ENCODE results near the gene NPR2.

The NPR2 gene

GRCh38 chr9:35795695-35796094 is 4.3 kb downstream of the NPR2 start:
- no peak overlapping the region for H2AFZ ChIP-seq (ENCODE audit: low read depth, low read length)
- no peaks in the 10 kb centered on the region for H3K9me3 ChIP-seq (ENCODE audit: low read length)
- H3K36me3 ChIP-seq (ENCODE audit: insufficient read depth, low read length), result no peaks in the 10 kb centered on the region
- no peak overlapping the region for H3K4me3 ChIP-seq (ENCODE audit: low read length)
- peaks cover 9% of the 10 kb centered on the region for H3K27me3 ChIP-seq (ENCODE audit: insufficient read depth, low read length)
- H3K4me1 ChIP-seq (ENCODE audit: insufficient read depth, low read length), result no peaks in the 10 kb centered on the region

GRCh38 chr9:35797311-35798109 is 6.1 kb downstream of the NPR2 start:
- Histone ChIP-seq H3K36me3 (ENCODE audit: insufficient read depth, low read length) (no peaks in the 10 kb centered on the region), H3K9me3 (ENCODE audit: low read length) (no peaks in the 10 kb centered on the region), H3K4me1 (ENCODE audit: insufficient read depth, low read length) (no peaks in the 10 kb centered on the region), H2AFZ (ENCODE audit: low read depth, low read length) (no peak overlapping the region), H3K4me3 (ENCODE audit: low read length) (no peak overlapping the region), H3K27me3 (ENCODE audit: insufficient read depth, low read length) (peaks cover 19% of the 10 kb centered on the region)

- no peak overlapping the region for H2AFZ ChIP-seq (ENCODE audit: low read depth, low read length)
- no peak overlapping the region for H3K4me3 ChIP-seq (ENCODE audit: low read length)
- no peaks in the 10 kb centered on the region for H3K4me1 ChIP-seq (ENCODE audit: insufficient read depth, low read length)
- peaks cover 15% of the 10 kb centered on the region for H3K27me3 ChIP-seq (ENCODE audit: insufficient read depth, low read length)
- H3K9me3 ChIP-seq (ENCODE audit: low read length), result no peaks in the 10 kb centered on the region
- no peaks in the 10 kb centered on the region for H3K36me3 ChIP-seq (ENCODE audit: insufficient read depth, low read length)
Measured at GRCh38 chr9:35798658-35799374, 7.4 kb downstream of the NPR2 start.

- Histone ChIP-seq H2AFZ (ENCODE audit: low read depth, low read length) (no peak overlapping the region), H3K36me3 (ENCODE audit: insufficient read depth, low read length) (no peaks in the 10 kb centered on the region), H3K4me1 (ENCODE audit: insufficient read depth, low read length) (no peaks in the 10 kb centered on the region), H3K9me3 (ENCODE audit: low read length) (no peaks in the 10 kb centered on the region), H3K27me3 (ENCODE audit: insufficient read depth, low read length) (peaks cover 19% of the 10 kb centered on the region), H3K4me3 (ENCODE audit: low read length) (no peak overlapping the region)
Measured at GRCh38 chr9:35800530-35800929, 9.1 kb downstream of the NPR2 start.

GRCh38 chr9:35801328-35802128 is 10.1 kb downstream of the NPR2 start:
- H3K36me3 ChIP-seq (ENCODE audit: insufficient read depth, low read length), result no peaks in the 10 kb centered on the region
- H3K4me3 ChIP-seq (ENCODE audit: low read length), result no peak overlapping the region
- no peaks in the 10 kb centered on the region for H3K9me3 ChIP-seq (ENCODE audit: low read length)
- peaks cover 19% of the 10 kb centered on the region for H3K27me3 ChIP-seq (ENCODE audit: insufficient read depth, low read length)
- H3K4me1 ChIP-seq (ENCODE audit: insufficient read depth, low read length), result no peaks in the 10 kb centered on the region
- no peak overlapping the region for H2AFZ ChIP-seq (ENCODE audit: low read depth, low read length)

GRCh38 chr9:35806101-35806500 is 14.7 kb downstream of the NPR2 start:
- Histone ChIP-seq H3K4me1 (ENCODE audit: insufficient read depth, low read length) (no peaks in the 10 kb centered on the region), H3K9me3 (ENCODE audit: low read length) (no peaks in the 10 kb centered on the region), H3K27me3 (ENCODE audit: insufficient read depth, low read length) (peaks cover 12% of the 10 kb centered on the region), H2AFZ (ENCODE audit: low read depth, low read length) (no peak overlapping the region), H3K4me3 (ENCODE audit: low read length) (no peak overlapping the region), H3K36me3 (ENCODE audit: insufficient read depth, low read length) (no peaks in the 10 kb centered on the region)

GRCh38 chr9:35808433-35808832 is 17.0 kb downstream of the NPR2 start:
- Histone ChIP-seq H3K4me1 (ENCODE audit: insufficient read depth, low read length) (peaks cover 9% of the 10 kb centered on the region), H3K36me3 (ENCODE audit: insufficient read depth, low read length) (no peaks in the 10 kb centered on the region), H3K27me3 (ENCODE audit: insufficient read depth, low read length) (peaks cover 4% of the 10 kb centered on the region), H3K4me3 (ENCODE audit: low read length) (no peak overlapping the region), H2AFZ (ENCODE audit: low read depth, low read length) (no peak overlapping the region), H3K9me3 (ENCODE audit: low read length) (no peaks in the 10 kb centered on the region)

- Histone ChIP-seq H3K36me3 (ENCODE audit: insufficient read depth, low read length) (no peaks in the 10 kb centered on the region), H3K9me3 (ENCODE audit: low read length) (no peaks in the 10 kb centered on the region), H3K4me3 (ENCODE audit: low read length) (no peak overlapping the region), H3K4me1 (ENCODE audit: insufficient read depth, low read length) (peaks cover 18% of the 10 kb centered on the region), H2AFZ (ENCODE audit: low read depth, low read length) (no peak overlapping the region), H3K27me3 (ENCODE audit: insufficient read depth, low read length) (peaks cover under 1% of the 10 kb centered on the region)
Measured at GRCh38 chr9:35810122-35810521, 18.7 kb downstream of the NPR2 start.

GRCh38 chr9:35811381-35812024 is 20.1 kb downstream of the NPR2 start:
- peaks cover 18% of the 10 kb centered on the region for H3K4me1 ChIP-seq (ENCODE audit: insufficient read depth, low read length)
- peak overlapping the region; percentile 3 for H2AFZ ChIP-seq (ENCODE audit: low read depth, low read length)
- no peaks in the 10 kb centered on the region for H3K9me3 ChIP-seq (ENCODE audit: low read length)
- no peaks in the 10 kb centered on the region for H3K27me3 ChIP-seq (ENCODE audit: insufficient read depth, low read length)
- peak overlapping the region; percentile 52 for H3K4me3 ChIP-seq (ENCODE audit: low read length)
- no peaks in the 10 kb centered on the region for H3K36me3 ChIP-seq (ENCODE audit: insufficient read depth, low read length)

- no peaks in the 10 kb centered on the region for H3K27me3 ChIP-seq (ENCODE audit: insufficient read depth, low read length)
- H3K9me3 ChIP-seq (ENCODE audit: low read length), result no peaks in the 10 kb centered on the region
- peak within 1 kb of the TSS; percentile 3 for H2AFZ ChIP-seq (ENCODE audit: low read depth, low read length)
- H3K4me1 ChIP-seq (ENCODE audit: insufficient read depth, low read length), result peaks cover 18% of the 10 kb centered on the region
- H3K4me3 ChIP-seq (ENCODE audit: low read length), result peak within 1 kb of the TSS; percentile 52
- H3K36me3 ChIP-seq (ENCODE audit: insufficient read depth, low read length), result no peaks in the 10 kb centered on the region
Measured at GRCh38 chr9:35812025-35812602, 20.7 kb downstream of the NPR2 start, which contains the start of gene SPAG8. Gene SPAG8, minus strand, starts transcription at chr9:35812262. Its CDS starts 115 bp downstream, at chr9:35812147.

- Histone ChIP-seq H2AFZ (ENCODE audit: low read depth, low read length) (no peak overlapping the region), H3K4me3 (ENCODE audit: low read length) (peak overlapping the region; percentile 72), H3K9me3 (ENCODE audit: low read length) (no peaks in the 10 kb centered on the region), H3K36me3 (ENCODE audit: insufficient read depth, low read length) (no peaks in the 10 kb centered on the region), H3K4me1 (ENCODE audit: insufficient read depth, low read length) (peaks cover 18% of the 10 kb centered on the region), H3K27me3 (ENCODE audit: insufficient read depth, low read length) (no peaks in the 10 kb centered on the region)
Measured at GRCh38 chr9:35813434-35814105, 22.2 kb downstream of the NPR2 start.
